ENCODE measurements around the gene KRTAP1-3. TPM values are rescaled to one million over a fixed set of nuclear protein-coding genes. Genes with fewer than 3 reads are reported as not detected.
"Not testable (repeated sequence)": the region's sequence is repeated elsewhere in the genome, so short reads cannot be mapped to it uniquely, and the experiment has no call there.

The KRTAP1-3 gene
- total and polyA plus RNA-seq, 7 donors, result not detected

DNA sequence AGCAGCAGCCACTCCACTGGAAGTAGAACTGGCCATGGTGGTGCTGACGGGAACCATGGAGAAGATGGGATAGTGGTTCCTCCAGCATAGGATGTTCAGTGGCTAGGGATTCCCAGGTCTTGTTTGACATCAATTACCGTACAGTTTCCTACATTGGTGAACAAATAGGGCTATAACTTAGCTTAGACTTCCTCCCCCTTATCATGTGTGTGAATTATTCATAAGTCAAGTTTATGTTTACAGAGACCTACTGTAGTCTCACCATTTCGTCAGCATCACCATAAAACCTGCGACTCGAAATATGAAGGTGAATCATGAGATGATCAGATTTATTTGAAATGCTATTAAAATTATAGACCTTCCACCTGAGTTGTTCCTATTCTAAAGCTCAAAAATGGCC, 24.1 kb upstream of the KRTAP1-3 start:
- ATAC-seq (no peak), DNase-seq (no peak)
- intact Hi-C loops (cut with DNase I), result no loop called here
- no peak for TF ChIP-seq CTCF (IDR thresholded peaks at IDR 0.05)
- no peaks in the 10 kb centered on the region for H3K36me3 ChIP-seq (ENCODE audit: insufficient read depth in 1 of 2, low read depth in 1 of 2)
- no peaks in the 10 kb centered on the region for H3K4me1 ChIP-seq
- H3K4me3 ChIP-seq, result no peak overlapping the region
- H3K27me3 ChIP-seq (ENCODE audit: insufficient read depth in 3 of 3, low read length in 2 of 3), result peaks cover 0 to 47% (median 0%) of the 10 kb centered on the region in 3 donors
- peaks cover 4% of the 10 kb centered on the region for H3K9me3 ChIP-seq
- 88 to 91% (median 89%) methylated on average over 5 of the region's 5 CpGs for WGBS, 3 donors
- no peak overlapping the region for H3K27ac ChIP-seq

GRCh38 chr17:41057547-41057946, 22.9 kb upstream of the KRTAP1-3 start:
- DNase-seq (no peak), ATAC-seq (no peak)
- H3K27ac ChIP-seq, result no peak overlapping the region
- H3K9me3 ChIP-seq, result peaks cover 9% of the 10 kb centered on the region
- no peak overlapping the region for H3K4me3 ChIP-seq
- peaks cover 0 to 53% (median 0%) of the 10 kb centered on the region in 3 donors for H3K27me3 ChIP-seq (ENCODE audit: insufficient read depth in 3 of 3, low read length in 2 of 3)
- intact Hi-C loops (cut with DNase I), result no loop called here
- no peak for TF ChIP-seq CTCF (IDR thresholded peaks at IDR 0.05)
- no peaks in the 10 kb centered on the region for H3K4me1 ChIP-seq
- WGBS, 3 donors, result 90 to 97% (median 92%) methylated on average over 1 of the region's 1 CpG
- no peaks in the 10 kb centered on the region for H3K36me3 ChIP-seq (ENCODE audit: insufficient read depth in 1 of 2, low read depth in 1 of 2)

GRCh38 chr17:41055130-41055529, 20.5 kb upstream of the KRTAP1-3 start, which contains the start of gene KRTAP2-2:
KRTAP2-2 (minus strand) TSS chr17:41055230; CDS start chr17:41055211, 19 bp downstream.
- DNase-seq; H3K27ac ChIP-seq; ATAC-seq; H3K9me3 ChIP-seq; H3K4me1 ChIP-seq; intact Hi-C loops (cut with DNase I); H3K4me3 ChIP-seq; H3K36me3 ChIP-seq (ENCODE audit: insufficient read depth in 1 of 2, low read depth in 1 of 2): not testable (repeated sequence)
- peaks cover 0 to 44% (median 0%) of the 10 kb centered on the region in 3 donors for H3K27me3 ChIP-seq (ENCODE audit: insufficient read depth in 3 of 3, low read length in 2 of 3)
- 29 to 50% (median 35%) methylated on average over 1 of the region's 6 CpGs for WGBS, 3 donors

- H3K27me3 ChIP-seq (ENCODE audit: insufficient read depth in 3 of 3, low read length in 2 of 3), result peaks cover 0 to 44% (median 0%) of the 10 kb centered on the region in 3 donors
- H3K36me3 ChIP-seq (ENCODE audit: insufficient read depth in 1 of 2, low read depth in 1 of 2), result not testable (repeated sequence)
Observed at GRCh38 chr17:41054556-41054955, 19.9 kb upstream of the KRTAP1-3 start.

DNA sequence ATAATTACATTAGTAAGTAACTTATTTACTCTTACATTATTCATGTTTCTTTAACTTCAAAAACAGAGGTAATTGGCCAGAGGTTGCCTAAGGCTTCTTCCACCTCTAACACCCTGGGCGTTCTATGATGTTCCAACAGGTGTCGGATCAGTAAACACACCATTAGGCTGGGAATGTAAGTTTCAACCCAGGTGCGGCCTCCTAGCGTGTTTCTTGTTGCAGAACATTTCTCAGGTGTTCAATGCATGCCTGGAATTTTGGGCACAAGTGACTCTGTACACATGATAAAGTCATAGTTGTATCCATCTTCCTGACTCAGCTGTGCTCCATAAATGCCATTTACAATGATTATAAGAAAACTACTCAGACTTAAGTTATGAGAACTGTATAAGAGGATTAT, 19.4 kb upstream of the KRTAP1-3 start:
- no peak overlapping the region for H3K27ac ChIP-seq
- peaks cover 0 to 39% (median 0%) of the 10 kb centered on the region in 3 donors for H3K27me3 ChIP-seq (ENCODE audit: insufficient read depth in 3 of 3, low read length in 2 of 3)
- TF ChIP-seq CTCF (IDR thresholded peaks at IDR 0.05), result no peak
- ATAC-seq, result no peak
- intact Hi-C loops (cut with DNase I), result no loop called here
- H3K4me3 ChIP-seq, result no peak overlapping the region
- WGBS, 3 donors, result 86 to 96% (median 92%) methylated on average over 4 of the region's 4 CpGs
- H3K4me1 ChIP-seq, result no peaks in the 10 kb centered on the region
- peaks cover 9% of the 10 kb centered on the region for H3K9me3 ChIP-seq
- no peaks in the 10 kb centered on the region for H3K36me3 ChIP-seq (ENCODE audit: insufficient read depth in 1 of 2, low read depth in 1 of 2)
- DNase-seq, result no peak

More at GRCh38 chr17:41054556-41054955, 19.9 kb upstream of the KRTAP1-3 start:
- intact Hi-C loops (cut with DNase I); H3K4me3 ChIP-seq; DNase-seq; H3K27ac ChIP-seq; H3K9me3 ChIP-seq; ATAC-seq; H3K4me1 ChIP-seq: not testable (repeated sequence)
- WGBS, 3 donors, result 61 to 69% (median 64%) methylated on average over 5 to 9 of the region's 9 CpGs

DNA sequence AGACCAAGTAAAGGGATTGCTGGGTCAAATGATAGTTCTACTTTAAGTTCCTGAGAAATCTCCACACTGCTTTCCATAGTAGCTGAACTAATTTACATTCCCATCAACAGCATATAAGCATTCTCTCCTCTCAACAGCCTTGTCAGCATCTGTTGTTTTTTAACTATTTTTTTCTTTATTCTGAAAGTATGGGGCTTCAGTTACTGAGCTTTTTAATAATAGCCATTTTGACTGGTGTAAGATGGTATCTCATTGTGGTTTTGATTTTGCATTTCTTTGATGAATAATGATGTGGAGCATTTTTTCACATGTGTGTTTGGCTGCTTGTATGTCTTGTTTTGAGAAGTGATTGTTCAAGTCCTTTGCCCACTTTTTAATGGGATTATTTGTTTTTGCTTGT, 17.9 kb upstream of the KRTAP1-3 start:
- DNase-seq, result no peak
- Histone ChIP-seq H3K4me3 (no peak overlapping the region), H3K27me3 (ENCODE audit: insufficient read depth in 3 of 3, low read length in 2 of 3) (peaks cover 0 to 26% (median 1%) of the 10 kb centered on the region in 3 donors), H3K27ac (no peak overlapping the region), H3K36me3 (ENCODE audit: insufficient read depth in 1 of 2, low read depth in 1 of 2) (no peaks in the 10 kb centered on the region), H3K9me3 (peaks cover 7% of the 10 kb centered on the region), H3K4me1 (no peaks in the 10 kb centered on the region)
- no peak for TF ChIP-seq CTCF (IDR thresholded peaks at IDR 0.05)
- ATAC-seq, result no peak
- intact Hi-C loops (cut with DNase I), result no loop called here

Measured in psoas muscle (tissue), 8 donors.